Right lobe of liver (tissue), 4 donors: ENCODE data around the gene GRHL3.

Experiments
- POLR2A ChIP-seq: fragments of 450-650 bp; IDR thresholded peaks from one replicate; pipeline ENCODE4 v1.6.1; 2017; ENCODE audit warnings: antibody characterized with exemption, mild to moderate bottlenecking
- TF ChIP-seq, protein P1 (sequence below), 4 donors: fragments of 200-600 bp in 3 of 4; fragments of 450-650 bp in 1 of 4; IDR thresholded peaks; one replicate each; pipeline versions ENCODE4 v1.5.1 to v1.8.0; 2016 to 2022; ENCODE audit warnings: antibody characterized with exemption in 4 of 4, mild to moderate bottlenecking in 2 of 4
- donor health status: DM: no; HTN: no; CAD: no.
- donor health status: DM: no; HTN: no; CAD: no.
- donor health status: DM: no; HTN: yes; CAD: no.

DNA sequence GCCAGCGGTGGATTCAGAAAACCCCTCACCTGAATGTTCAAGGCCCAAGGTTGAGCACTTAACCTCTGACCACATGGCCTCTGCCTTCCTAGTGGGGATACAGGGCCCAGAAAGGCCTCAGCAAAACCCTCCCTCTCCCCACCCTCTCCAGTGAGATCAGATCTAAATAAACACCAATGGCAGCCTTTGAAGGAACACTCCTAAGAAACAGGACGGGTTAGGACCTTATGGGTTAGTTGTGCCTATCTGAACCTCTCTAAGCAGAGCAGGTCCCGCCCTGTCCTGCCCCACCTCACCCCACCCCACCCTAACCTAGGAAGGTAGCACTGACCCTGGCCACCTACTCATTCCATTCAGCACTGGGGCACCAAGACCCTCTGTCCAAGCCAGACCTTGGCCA, 7.9 kb upstream of the GRHL3 start:
- TF ChIP-seq, protein P1, sequence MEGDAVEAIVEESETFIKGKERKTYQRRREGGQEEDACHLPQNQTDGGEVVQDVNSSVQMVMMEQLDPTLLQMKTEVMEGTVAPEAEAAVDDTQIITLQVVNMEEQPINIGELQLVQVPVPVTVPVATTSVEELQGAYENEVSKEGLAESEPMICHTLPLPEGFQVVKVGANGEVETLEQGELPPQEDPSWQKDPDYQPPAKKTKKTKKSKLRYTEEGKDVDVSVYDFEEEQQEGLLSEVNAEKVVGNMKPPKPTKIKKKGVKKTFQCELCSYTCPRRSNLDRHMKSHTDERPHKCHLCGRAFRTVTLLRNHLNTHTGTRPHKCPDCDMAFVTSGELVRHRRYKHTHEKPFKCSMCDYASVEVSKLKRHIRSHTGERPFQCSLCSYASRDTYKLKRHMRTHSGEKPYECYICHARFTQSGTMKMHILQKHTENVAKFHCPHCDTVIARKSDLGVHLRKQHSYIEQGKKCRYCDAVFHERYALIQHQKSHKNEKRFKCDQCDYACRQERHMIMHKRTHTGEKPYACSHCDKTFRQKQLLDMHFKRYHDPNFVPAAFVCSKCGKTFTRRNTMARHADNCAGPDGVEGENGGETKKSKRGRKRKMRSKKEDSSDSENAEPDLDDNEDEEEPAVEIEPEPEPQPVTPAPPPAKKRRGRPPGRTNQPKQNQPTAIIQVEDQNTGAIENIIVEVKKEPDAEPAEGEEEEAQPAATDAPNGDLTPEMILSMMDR (IDR thresholded peaks at IDR 0.05) = no peak
- TF ChIP-seq POLR2A = no peak
